WERI-Rb-1 (cell line): ENCODE results near the gene PHF11.
A peak's percentile ranks its signal among the peaks of the same experiment; 100 is the strongest.

Source experiments
- DNase-seq: peaks from one replicate; pipeline ENCODE4 v3.0.0-alpha.2; 2020
- H3K27ac ChIP-seq: fragments of 250-450 bp; sonication (Bioruptor Pico); 2 replicates; pipeline ENCODE4 v1.5.1; 2020; ENCODE audit warnings: mild to moderate bottlenecking, moderate library complexity
- H3K27me3 ChIP-seq: fragments of 250-450 bp; sonication (Bioruptor Pico); 2 replicates; pipeline ENCODE4 v1.5.1; 2021; ENCODE audit warnings: mild to moderate bottlenecking, low read depth, moderate library complexity; ENCODE audit not compliant: insufficient read depth, severe bottlenecking
- H3K36me3 ChIP-seq: fragments of 250-450 bp; sonication (Bioruptor Pico); 2 replicates; pipeline ENCODE4 v1.5.1; 2020; ENCODE audit warnings: mild to moderate bottlenecking, moderate library complexity
- H3K4me3 ChIP-seq: 2 replicates; pipeline ENCODE4 v1.5.1; 2011; ENCODE audit warnings: low read depth, mild to moderate bottlenecking, control low read depth, low read length
- H3K9me3 ChIP-seq: fragments of 250-450 bp; sonication (Bioruptor Pico); 2 replicates; pipeline ENCODE4 v1.5.1; 2021; ENCODE audit warnings: mild to moderate bottlenecking, moderate library complexity; ENCODE audit not compliant: severe bottlenecking
- CTCF ChIP-seq: IDR thresholded peaks from 2 replicates; pipeline ENCODE4 v1.5.1; 2011; ENCODE audit warnings: low read depth, mild to moderate bottlenecking, control low read depth, inconsistent platforms, low read length

The PHF11 gene

GRCh38 chr13:49550942-49551644 lies 55.3 kb downstream of the PHF11 start:
- TF ChIP-seq CTCF = no peak
- Histone ChIP-seq H3K9me3 (no peaks in the 10 kb centered on the region), H3K36me3 (peaks cover 6% of the 10 kb centered on the region; the same call in 1 of the 2 replicates), H3K27me3 (no peaks in the 10 kb centered on the region), H3K27ac (no peak overlapping the region), H3K4me3 (no peak overlapping the region)
- DNase-seq = no peak

- peaks cover 13% of the 10 kb centered on the region for H3K36me3 ChIP-seq
- no peaks in the 10 kb centered on the region for H3K9me3 ChIP-seq
- H3K4me3 ChIP-seq = no peak overlapping the region
- no peaks in the 10 kb centered on the region for H3K27me3 ChIP-seq
- no peak for TF ChIP-seq CTCF
- no peak overlapping the region for H3K27ac ChIP-seq
- no peak for DNase-seq
These were observed 58.1 kb downstream of the PHF11 start for GRCh38 chr13:49553888-49554287.

- TF ChIP-seq CTCF = no peak
- Histone ChIP-seq H3K27ac (no peak overlapping the region), H3K27me3 (no peaks in the 10 kb centered on the region), H3K4me3 (no peak overlapping the region), H3K9me3 (no peaks in the 10 kb centered on the region), H3K36me3 (peaks cover 16% of the 10 kb centered on the region)
- no peak for DNase-seq
These were observed 58.6 kb downstream of the PHF11 start for GRCh38 chr13:49554387-49554786.

- TF ChIP-seq CTCF = no peak
- DNase-seq = no peak
- Histone ChIP-seq H3K27me3 (no peaks in the 10 kb centered on the region), H3K36me3 (peaks cover 13% of the 10 kb centered on the region), H3K9me3 (no peaks in the 10 kb centered on the region), H3K4me3 (no peak overlapping the region), H3K27ac (no peak overlapping the region)
These were observed 63.3 kb downstream of the PHF11 start for GRCh38 chr13:49559006-49559405.

GRCh38 chr13:49560270-49561061 lies 64.7 kb downstream of the PHF11 start:
- Histone ChIP-seq H3K9me3 (no peaks in the 10 kb centered on the region), H3K4me3 (no peak overlapping the region), H3K36me3 (peaks cover 16% of the 10 kb centered on the region), H3K27ac (peak overlapping the region; percentile 41), H3K27me3 (no peaks in the 10 kb centered on the region)
- DNase-seq = peak; percentile 14
- no peak for TF ChIP-seq CTCF
